Activated T-helper 1 cell treated with anti-CD3 and anti-CD28 coated beads, Interleukin-12 subunit alpha, Interleukin-12 subunit beta, Interleukin-2, Interleukin-4 antibody, amounts not matched to agents 30 ng/mL and 10 ng/mL and 1 ng/mL, durations not matched to agents 14 hours and 24 hours and 36 hours (primary cell): ENCODE data around the gene PRKCQ. TPM values are rescaled to one million over a fixed set of nuclear protein-coding genes. Genes with fewer than 3 reads are reported as not detected.

Experiments used
- DNase-seq: peaks from one replicate; pipeline ENCODE4 v3.0.0; 2021; ENCODE audit warnings: low spot score
- H3K27ac Mint-ChIP-seq: one replicate; pipeline ENCODE4 v1.8.0; 2021; ENCODE audit warnings: mild to moderate bottlenecking, mixed read lengths
- H3K27me3 Mint-ChIP-seq: one replicate; pipeline ENCODE4 v1.8.0; 2022; ENCODE audit warnings: mild to moderate bottlenecking, moderate library complexity, mixed read lengths; ENCODE audit not compliant: insufficient read depth
- H3K36me3 Mint-ChIP-seq: one replicate; pipeline ENCODE4 v1.8.0; 2021; ENCODE audit warnings: low read depth, mixed read lengths
- H3K4me1 Mint-ChIP-seq: one replicate; pipeline ENCODE4 v1.8.0; 2021; ENCODE audit warnings: low read depth, mixed read lengths
- H3K4me3 Mint-ChIP-seq: one replicate; pipeline ENCODE4 v1.8.0; 2021; ENCODE audit warnings: mild to moderate bottlenecking, moderate library complexity, mixed read lengths
- H3K9me3 Mint-ChIP-seq: one replicate; pipeline ENCODE4 v1.8.0; 2021; ENCODE audit warnings: mixed read lengths
- intact Hi-C: fragments of 100-400 bp; cut with micrococcal nuclease; formaldehyde crosslinking; loops from one replicate; pipeline ENCODE4 v1.15.1; 2024
- total RNA-seq: library from RNA; stranded (reverse); gene quantifications from 2 replicates; pipeline ENCODE4 v1.2.3, GENCODE V29; 2022

The PRKCQ gene
- total RNA-seq, 1 donor from 2014 or later: 45.9 TPM

DNA sequence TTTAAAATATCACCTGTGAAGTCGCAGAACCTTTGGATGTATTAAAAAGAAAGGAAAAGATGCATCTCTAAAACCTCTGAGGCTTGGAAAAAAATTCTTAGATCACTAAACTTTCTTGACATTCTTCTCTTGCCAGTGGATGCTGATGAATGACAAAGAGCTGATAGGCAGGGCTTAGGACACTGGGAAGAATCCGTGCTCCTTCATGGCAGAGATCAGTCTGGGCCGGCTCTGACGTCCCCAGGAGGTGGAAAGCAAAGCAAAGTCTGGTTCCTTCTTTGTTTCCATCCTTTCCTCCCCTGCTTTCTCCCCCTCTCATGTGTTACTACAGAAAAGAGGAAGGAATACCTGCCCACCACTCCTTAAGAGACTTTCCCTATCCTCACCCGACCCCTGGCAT lies 161.9 kb downstream of the PRKCQ start:
- no peak overlapping the region for H3K4me3 Mint-ChIP-seq
- intact Hi-C loops: loop anchor here (5.0 to 10.0 kb wide), 2 partner anchors 507 to 1269 kb away; no protein-coding TSS in a partner anchor
- no peaks in the 10 kb centered on the region for H3K9me3 Mint-ChIP-seq
- peaks cover 8% of the 10 kb centered on the region for H3K36me3 Mint-ChIP-seq
- H3K27me3 Mint-ChIP-seq: peaks cover 1% of the 10 kb centered on the region
- no peak for DNase-seq
- peaks cover 16% of the 10 kb centered on the region for H3K4me1 Mint-ChIP-seq
- no peak overlapping the region for H3K27ac Mint-ChIP-seq

- Mint-ChIP-seq H3K4me1 (peaks cover 8% of the 10 kb centered on the region), H3K27ac (no peak overlapping the region), H3K27me3 (peaks cover 1% of the 10 kb centered on the region), H3K36me3 (peaks cover 5% of the 10 kb centered on the region), H3K4me3 (no peak overlapping the region), H3K9me3 (no peaks in the 10 kb centered on the region)
- intact Hi-C loops: loop anchor here (1.0 to 10.0 kb wide), 10 partner anchors 28 to 1270 kb away; no protein-coding TSS in a partner anchor
- DNase-seq: no peak
Observed at GRCh38 chr10:6416892-6417512, 163.1 kb downstream of the PRKCQ start.

DNA sequence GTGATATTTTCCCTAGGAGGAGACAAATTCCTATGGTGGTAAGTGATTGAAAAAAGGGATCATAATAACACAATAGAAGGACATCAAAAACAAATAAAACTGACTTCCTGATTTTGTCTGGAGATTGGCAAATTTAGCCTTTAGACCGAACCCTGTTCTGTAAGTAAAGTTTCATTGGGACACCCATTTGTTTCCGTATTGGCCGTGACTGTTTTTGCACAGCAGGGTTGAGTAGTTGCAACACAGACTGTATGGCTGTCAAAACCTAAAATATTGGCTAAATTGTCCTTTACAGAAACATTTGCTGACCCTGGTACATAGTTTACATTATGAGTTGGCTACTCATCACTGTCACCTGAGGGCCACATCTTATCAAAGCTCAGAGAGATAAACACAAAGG lies 168.6 kb downstream of the PRKCQ start:
- no peaks in the 10 kb centered on the region for H3K9me3 Mint-ChIP-seq
- H3K36me3 Mint-ChIP-seq: peaks cover 12% of the 10 kb centered on the region
- no peak overlapping the region for H3K4me3 Mint-ChIP-seq
- H3K27me3 Mint-ChIP-seq: peaks cover 1% of the 10 kb centered on the region
- no peak overlapping the region for H3K27ac Mint-ChIP-seq
- peaks cover 45% of the 10 kb centered on the region for H3K4me1 Mint-ChIP-seq
- intact Hi-C loops: loop anchor here (10.0 kb wide), 1 partner anchor 513 kb away; no protein-coding TSS in a partner anchor
- DNase-seq: no peak

DNA sequence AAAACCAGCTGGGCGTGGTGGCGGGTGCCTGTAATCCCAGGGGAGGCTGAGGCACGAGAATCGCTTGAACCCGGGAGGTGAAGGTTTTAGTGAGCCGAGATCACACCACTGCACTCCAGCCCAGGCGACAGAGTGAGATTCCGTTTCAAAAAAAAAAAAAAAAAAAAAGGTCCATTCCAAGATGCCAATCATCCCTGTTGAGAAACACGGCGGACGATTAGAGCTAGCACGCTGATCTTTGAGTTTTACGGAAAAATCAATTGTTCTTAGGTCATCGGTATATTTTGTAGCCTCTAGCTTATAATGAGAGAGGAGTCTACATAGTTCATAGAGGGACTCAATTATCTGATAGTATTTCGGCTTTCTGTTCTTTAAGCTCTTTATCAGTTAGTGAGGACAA lies 169.2 kb downstream of the PRKCQ start:
- Mint-ChIP-seq H3K27me3 (peaks cover 1% of the 10 kb centered on the region), H3K9me3 (no peaks in the 10 kb centered on the region), H3K4me1 (peaks cover 48% of the 10 kb centered on the region), H3K36me3 (peaks cover 12% of the 10 kb centered on the region), H3K4me3 (peak overlapping the region; percentile 75), H3K27ac (peak overlapping the region; percentile 92)
- no peak for DNase-seq
- intact Hi-C loops: loop anchor here (10.0 kb wide), 1 partner anchor 514 kb away; no protein-coding TSS in a partner anchor

DNA sequence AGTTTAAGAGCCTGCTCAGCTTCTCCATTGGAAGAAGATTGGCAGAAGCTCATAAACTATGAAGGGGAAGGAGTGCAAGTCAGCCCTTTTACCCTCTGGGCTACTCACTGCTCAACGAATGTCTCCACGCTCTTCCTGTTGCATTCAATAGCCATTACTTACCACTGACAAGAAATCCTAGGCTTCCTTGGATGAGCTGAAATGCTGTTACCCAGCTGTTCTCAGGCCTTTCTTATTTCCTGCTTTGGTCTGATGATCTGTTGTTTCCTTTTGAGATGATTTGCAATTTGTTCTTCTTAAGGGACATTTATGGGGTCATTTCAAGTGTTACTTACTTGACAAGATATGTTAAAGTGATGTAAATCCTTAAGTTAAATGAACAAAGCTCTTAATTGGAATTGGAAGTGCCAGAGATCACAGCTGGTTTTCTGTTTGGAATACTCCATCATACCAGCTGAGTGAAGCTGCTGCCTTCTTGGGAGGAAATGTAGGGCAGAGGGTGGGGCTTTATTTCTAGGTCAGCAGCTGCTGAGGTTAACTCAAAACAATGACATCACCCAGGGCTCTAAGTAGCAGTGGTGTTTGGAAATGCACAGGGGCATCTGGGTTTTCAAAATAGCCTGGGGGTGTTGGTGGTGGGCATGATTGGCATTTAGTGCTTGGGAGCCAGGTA lies 170.0 kb downstream of the PRKCQ start:
- peaks cover 12% of the 10 kb centered on the region for H3K36me3 Mint-ChIP-seq
- peaks cover 1% of the 10 kb centered on the region for H3K27me3 Mint-ChIP-seq
- DNase-seq: peak; percentile 50
- H3K4me3 Mint-ChIP-seq: peak overlapping the region; percentile 75
- H3K9me3 Mint-ChIP-seq: no peaks in the 10 kb centered on the region
- peak overlapping the region; percentile 92 for H3K27ac Mint-ChIP-seq
- H3K4me1 Mint-ChIP-seq: peaks cover 48% of the 10 kb centered on the region
- intact Hi-C loops: loop anchor here (10.0 kb wide), 2 partner anchors 515 to 1585 kb away; partner anchors contain the start of gene AKR1E2

GRCh38 chr10:6408799-6409198 lies 171.3 kb downstream of the PRKCQ start:
- Mint-ChIP-seq H3K4me3 (no peak overlapping the region), H3K27ac (peak overlapping the region; percentile 55), H3K27me3 (peaks cover 6% of the 10 kb centered on the region), H3K4me1 (peaks cover 40% of the 10 kb centered on the region), H3K36me3 (peaks cover 12% of the 10 kb centered on the region), H3K9me3 (no peaks in the 10 kb centered on the region)
- DNase-seq: no peak
- intact Hi-C loops: loop anchor here (10.0 kb wide), 1 partner anchor 1584 kb away; the partner anchor contains the start of gene AKR1E2

- H3K36me3 Mint-ChIP-seq: peaks cover 12% of the 10 kb centered on the region
- peak overlapping the region; percentile 6 for H3K27ac Mint-ChIP-seq
- H3K4me1 Mint-ChIP-seq: peaks cover 43% of the 10 kb centered on the region
- no peaks in the 10 kb centered on the region for H3K9me3 Mint-ChIP-seq
- intact Hi-C loops: loop anchor here (10.0 kb wide), 1 partner anchor 1582 kb away; the partner anchor contains the start of gene AKR1E2
- H3K27me3 Mint-ChIP-seq: peaks cover 4% of the 10 kb centered on the region
- no peak overlapping the region for H3K4me3 Mint-ChIP-seq
- DNase-seq: no peak
Observed at GRCh38 chr10:6407034-6407721, 172.9 kb downstream of the PRKCQ start.

- DNase-seq: no peak
- H3K36me3 Mint-ChIP-seq: peaks cover 10% of the 10 kb centered on the region
- H3K27ac Mint-ChIP-seq: no peak overlapping the region
- intact Hi-C loops: loop anchor here (1.0 to 10.0 kb wide), 2 partner anchors 297 to 1582 kb away; partner anchors contain the start of gene AKR1E2
- H3K9me3 Mint-ChIP-seq: no peaks in the 10 kb centered on the region
- H3K4me3 Mint-ChIP-seq: no peak overlapping the region
- peaks cover 51% of the 10 kb centered on the region for H3K4me1 Mint-ChIP-seq
- H3K27me3 Mint-ChIP-seq: peaks cover 4% of the 10 kb centered on the region
Observed at GRCh38 chr10:6406220-6407033, 173.6 kb downstream of the PRKCQ start.

DNA sequence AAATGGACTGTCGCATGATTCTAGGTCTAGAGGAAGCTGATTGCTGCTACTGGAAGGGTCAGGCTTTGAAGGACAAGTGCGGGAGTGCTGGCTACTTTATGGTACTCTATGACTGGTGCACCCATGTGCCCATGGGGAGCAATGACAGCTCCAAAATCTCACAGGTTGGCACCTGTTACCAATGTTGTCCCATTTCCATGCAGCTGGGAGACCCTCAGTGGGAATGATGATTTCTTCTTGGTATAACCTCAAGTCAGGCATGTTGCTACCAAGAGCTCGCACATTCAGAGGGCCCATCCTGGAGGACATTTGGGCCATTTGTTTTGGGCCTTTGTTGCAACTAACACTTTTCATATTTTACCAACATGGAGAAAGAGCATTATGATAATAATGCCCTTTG lies 174.4 kb downstream of the PRKCQ start:
- DNase-seq: no peak
- H3K27ac Mint-ChIP-seq: no peak overlapping the region
- H3K9me3 Mint-ChIP-seq: no peaks in the 10 kb centered on the region
- H3K4me3 Mint-ChIP-seq: no peak overlapping the region
- intact Hi-C loops: loop anchor here (1.0 to 10.0 kb wide), 2 partner anchors 296 to 1581 kb away; partner anchors contain the start of gene AKR1E2
- peaks cover 52% of the 10 kb centered on the region for H3K4me1 Mint-ChIP-seq
- H3K27me3 Mint-ChIP-seq: peaks cover 4% of the 10 kb centered on the region
- peaks cover 10% of the 10 kb centered on the region for H3K36me3 Mint-ChIP-seq

- intact Hi-C loops: loop anchor here (10.0 kb wide), 1 partner anchor 1580 kb away; the partner anchor contains the start of gene AKR1E2
- Mint-ChIP-seq H3K4me1 (peaks cover 41% of the 10 kb centered on the region), H3K36me3 (peaks cover 4% of the 10 kb centered on the region)
Observed at GRCh38 chr10:6404127-6405072, 175.7 kb downstream of the PRKCQ start.

GRCh38 chr10:6402960-6403359 lies 177.1 kb downstream of the PRKCQ start:
- Mint-ChIP-seq H3K4me1 (peaks cover 34% of the 10 kb centered on the region), H3K36me3 (peaks cover 2% of the 10 kb centered on the region), H3K9me3 (no peaks in the 10 kb centered on the region), H3K27me3 (peaks cover 4% of the 10 kb centered on the region), H3K4me3 (no peak overlapping the region), H3K27ac (no peak overlapping the region)
- intact Hi-C loops: loop anchor here (1.0 to 10.0 kb wide), 5 partner anchors 55 to 1578 kb away; partner anchors contain the start of genes AKR1E2 and PFKFB3
- DNase-seq: no peak

More at GRCh38 chr10:6404127-6405072, 175.7 kb downstream of the PRKCQ start:
- H3K27me3 Mint-ChIP-seq: peaks cover 4% of the 10 kb centered on the region
- no peak for DNase-seq
- no peaks in the 10 kb centered on the region for H3K9me3 Mint-ChIP-seq
- H3K27ac Mint-ChIP-seq: no peak overlapping the region
- no peak overlapping the region for H3K4me3 Mint-ChIP-seq
